AG04450 (cell line): Measurements from ENCODE around the gene GMCL2. TPM values are rescaled to one million over a fixed set of nuclear protein-coding genes. Genes with fewer than 3 reads are reported as not detected.

Source experiments
- CTCF ChIA-PET: fragments of 300-600, 350-600 bp; formaldehyde crosslinking; extraction: SDS; loops from one replicate; lab custom pipeline; 2022; ENCODE audit warnings: antibody characterized with exemption, inconsistent platforms; lab: Charles Lee
- POLR2A ChIA-PET: fragments of 350-600 bp; formaldehyde crosslinking; extraction: SDS; loops from one replicate; lab custom pipeline; 2021; ENCODE audit warnings: antibody characterized with exemption, inconsistent platforms; lab: Yijun Ruan, JAX
- DNase-seq: peaks from one replicate; pipeline ENCODE4 v3.0.0-alpha.2; 2011; ENCODE audit warnings: low read depth, low spot score
- H3K27ac ChIP-seq: one replicate; pipeline ENCODE4 v1.5.1; 2012; ENCODE audit warnings: low read depth, low read length, control low read depth
- H3K27me3 ChIP-seq: one replicate; pipeline ENCODE4 v1.6.0; 2012; ENCODE audit warnings: low read length; ENCODE audit not compliant: control insufficient read depth, insufficient read depth
- H3K4me3 ChIP-seq: 2 replicates; pipeline ENCODE4 v1.5.1; 2011; ENCODE audit warnings: mild to moderate bottlenecking, low read depth, low read length, control low read depth
- H3K9me3 ChIP-seq: 2 replicates; pipeline ENCODE4 v1.5.1; 2012; ENCODE audit warnings: low read length; ENCODE audit not compliant: control insufficient read depth, insufficient read depth
- CTCF ChIP-seq: IDR thresholded peaks from 2 replicates; pipeline ENCODE4 v1.5.1; 2011; ENCODE audit warnings: low read depth, low read length, control low read depth, inconsistent platforms
- polyA plus RNA-seq: library from polyadenylated mRNA; depleted of rRNA; stranded (reverse); fragments of >200 nt; gene quantifications from 2 replicates; pipeline ENCODE4 v1.2.3, GENCODE V29; 2011

The GMCL2 gene
- polyA plus RNA-seq, 1 experiment, result not detected

DNA sequence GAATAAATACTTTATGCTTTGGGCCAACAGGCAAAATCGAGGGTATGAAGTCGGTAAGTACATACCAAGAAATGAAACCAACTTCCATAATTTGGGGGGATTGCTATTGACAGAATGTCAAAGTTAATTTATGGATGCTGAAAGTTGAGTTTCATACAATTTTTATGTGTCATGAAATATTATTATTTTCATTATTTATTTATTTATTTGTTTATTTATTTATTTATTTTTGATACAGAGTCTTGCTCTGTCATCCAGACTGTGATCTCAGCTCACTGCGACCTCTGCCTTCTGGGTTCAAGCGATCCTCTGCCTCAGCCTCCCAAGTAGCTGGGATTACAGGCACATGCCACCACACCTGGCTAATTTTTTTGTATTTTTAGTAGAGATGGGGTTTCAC, 4.5 kb upstream of the GMCL2 start:
- peaks cover 24% of the 10 kb centered on the region for H3K27me3 ChIP-seq
- H3K27ac ChIP-seq, result no peak overlapping the region
- no peak for DNase-seq
- H3K4me3 ChIP-seq, result no peak overlapping the region
- no peak for TF ChIP-seq CTCF
- ChIA-PET POLR2A (no interaction called here), CTCF (no interaction called here)
- peaks cover 9% of the 10 kb centered on the region for H3K9me3 ChIP-seq

DNA sequence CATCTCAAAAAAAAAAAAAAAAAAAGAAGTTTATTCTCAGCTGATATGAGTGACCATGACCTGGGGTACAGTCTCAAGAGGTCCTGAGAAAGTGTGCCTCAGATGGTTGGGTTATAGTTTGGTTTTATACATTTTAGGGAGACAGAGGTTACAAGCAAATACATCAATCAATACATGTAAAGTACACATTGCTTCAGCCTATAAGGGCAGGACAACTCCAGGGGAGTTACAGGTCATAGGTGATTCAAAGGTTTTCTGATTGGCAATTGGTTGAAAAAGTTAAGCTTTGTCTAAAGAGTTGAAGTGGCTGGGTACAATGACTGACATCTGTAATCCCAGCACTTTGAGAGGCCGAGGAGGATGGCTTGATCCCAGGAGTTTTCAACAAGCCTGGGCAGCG, 2.3 kb upstream of the GMCL2 start:
- no peak for TF ChIP-seq CTCF
- H3K27ac ChIP-seq, result no peak overlapping the region
- no peak overlapping the region for H3K4me3 ChIP-seq
- H3K9me3 ChIP-seq, result peaks cover 9% of the 10 kb centered on the region
- POLR2A ChIA-PET, result interaction anchor here (0.6 to 1.0 kb wide), 2 partner anchors 15 to 822 kb away, joined by 3 to 5 read pairs; partner anchors contain the start of gene HNRNPAB
- CTCF ChIA-PET, result interaction anchor here (0.6 kb wide), 2 partner anchors 116 to 983 kb away, joined by 3 to 7 read pairs; no protein-coding TSS in a partner anchor
- peaks cover 15% of the 10 kb centered on the region for H3K27me3 ChIP-seq
- no peak for DNase-seq

DNA sequence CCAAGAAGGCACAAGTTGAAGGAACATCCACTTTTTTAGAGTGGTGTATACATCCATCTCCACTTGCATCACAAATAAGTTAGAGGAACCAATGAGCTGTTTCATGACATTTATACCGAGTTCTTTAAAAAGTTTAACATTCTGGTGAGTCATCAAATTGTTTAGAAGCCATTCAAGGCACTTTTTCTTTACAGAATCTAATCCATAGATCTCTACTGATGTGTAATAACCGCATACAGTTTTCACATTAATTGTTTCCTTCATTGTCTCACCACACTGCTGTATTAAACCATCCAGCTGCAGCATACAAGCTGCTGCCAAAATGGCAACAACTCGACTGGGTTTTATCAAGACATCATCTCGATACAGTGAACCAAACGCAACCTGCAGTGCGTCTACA, 744 bp downstream of the GMCL2 start:
- TF ChIP-seq CTCF, result no peak
- no peak overlapping the region for H3K4me3 ChIP-seq
- no peaks in the 10 kb centered on the region for H3K27me3 ChIP-seq
- CTCF ChIA-PET, result interaction anchor here (1.0 kb wide), 2 partner anchors 9 to 111 kb away, joined by 3 read pairs; no protein-coding TSS in a partner anchor
- H3K27ac ChIP-seq, result no peak overlapping the region
- DNase-seq, result peak; percentile 26
- POLR2A ChIA-PET, result interaction anchor here (0.8 to 1.2 kb wide), 2 partner anchors 18 to 109 kb away, joined by 3 to 9 read pairs; partner anchors contain the start of gene HNRNPAB
- H3K9me3 ChIP-seq, result no peaks in the 10 kb centered on the region

- H3K27me3 ChIP-seq, result no peaks in the 10 kb centered on the region
- TF ChIP-seq CTCF, result no peak
- CTCF ChIA-PET, result no interaction called here
- POLR2A ChIA-PET, result no interaction called here
- no peaks in the 10 kb centered on the region; the same call in 1 of the 2 replicates for H3K9me3 ChIP-seq
- no peak for DNase-seq
- no peak overlapping the region for H3K4me3 ChIP-seq
- no peak overlapping the region for H3K27ac ChIP-seq
Measured at GRCh38 chr5:178182158-178182876, 4.9 kb downstream of the GMCL2 start.
